GM23248 (cell line): Measurements from ENCODE around the gene ABL1. TPM values are rescaled to one million over a fixed set of nuclear protein-coding genes. Genes with fewer than 3 reads are reported as not detected.

Experiments used
- DNase-seq: peaks from one replicate; pipeline ENCODE4 v3.0.0-alpha.2; 2015
- H2AFZ ChIP-seq: fragments of 200-600 bp; sonication (generic); 2 replicates; pipeline ENCODE4 v1.6.1; 2016; ENCODE audit warnings: antibody characterized with exemption
- H3F3A ChIP-seq: fragments of 200-600 bp; sonication (generic); 2 replicates; pipeline ENCODE4 v1.6.1; 2016; ENCODE audit warnings: mild to moderate bottlenecking, antibody characterized with exemption, mixed run types; ENCODE audit not compliant: insufficient read depth
- H3K27ac ChIP-seq: fragments of 200-600 bp; sonication (generic); 2 replicates; pipeline ENCODE4 v1.5.1; 2016; ENCODE audit warnings: mild to moderate bottlenecking
- H3K27me3 ChIP-seq: fragments of 200-600 bp; sonication (generic); replicated peaks from 2 replicates; pipeline ENCODE4 v1.6.1; 2016; ENCODE audit warnings: mild to moderate bottlenecking; ENCODE audit not compliant: insufficient read depth
- H3K36me3 ChIP-seq: fragments of 200-600 bp; sonication (generic); 2 replicates; pipeline ENCODE4 v1.6.1; 2016; ENCODE audit warnings: low read depth, mild to moderate bottlenecking
- H3K4me1 ChIP-seq: fragments of 200-600 bp; sonication (generic); 2 replicates; pipeline ENCODE4 v1.6.1; 2016; ENCODE audit warnings: mild to moderate bottlenecking; ENCODE audit not compliant: insufficient read depth
- H3K4me2 ChIP-seq: fragments of 200-600 bp; sonication (generic); one replicate; pipeline ENCODE4 v1.6.1; 2016; ENCODE audit warnings: mild to moderate bottlenecking; ENCODE audit not compliant: unreplicated experiment
- H3K4me3 ChIP-seq: fragments of 200-600 bp; sonication (generic); 2 replicates; pipeline ENCODE4 v1.5.1; 2016; ENCODE audit warnings: mild to moderate bottlenecking
- H3K79me2 ChIP-seq: fragments of 200-600 bp; sonication (generic); 2 replicates; pipeline ENCODE4 v1.6.1; 2016; ENCODE audit warnings: mild to moderate bottlenecking; ENCODE audit not compliant: insufficient read depth
- H3K9ac ChIP-seq: fragments of 200-600 bp; sonication (generic); 2 replicates; pipeline ENCODE4 v1.6.1; 2016; ENCODE audit warnings: mild to moderate bottlenecking
- H3K9me2 ChIP-seq: fragments of 200-600 bp; sonication (generic); 2 replicates; pipeline ENCODE4 v1.6.1; 2016; ENCODE audit warnings: mixed run types, mild to moderate bottlenecking, moderate library complexity; ENCODE audit not compliant: insufficient read depth
- H3K9me3 ChIP-seq: fragments of 200-600 bp; sonication (generic); one replicate; pipeline ENCODE4 v1.6.1; 2017; ENCODE audit warnings: low read depth
- H4K20me1 ChIP-seq: fragments of 200-600 bp; sonication (generic); 2 replicates; pipeline ENCODE4 v1.6.0; 2016; ENCODE audit not compliant: insufficient read depth
- EZH2 ChIP-seq: fragments of 200-600 bp; sonication (generic); IDR thresholded peaks from 2 replicates; pipeline ENCODE4 v1.6.1; 2018; ENCODE audit warnings: antibody characterized with exemption, mild to moderate bottlenecking; ENCODE audit not compliant: insufficient read depth, poor library complexity, severe bottlenecking
- EZH2phosphoT487 ChIP-seq: fragments of 200-600 bp; sonication (generic); IDR thresholded peaks from 2 replicates; pipeline ENCODE4 v1.6.1; 2018; ENCODE audit warnings: antibody characterized with exemption, moderate library complexity, mild to moderate bottlenecking, low read depth; ENCODE audit not compliant: insufficient read depth
- WGBS, 2 experiments: methylation state at CpG; one replicate each; pipeline ENCODE4 v1.1.6; 2015 to 2017; ENCODE audit warnings: low lambda C conversion rate in 2 of 2, low coverage in 1 of 2; ENCODE audit errors: missing lambda C conversion rate in 2 of 2; 5-methylcytosine and 5-hydroxymethylcytosine counted together
- in situ Hi-C: fragments of 300-500 bp; cut with MboI; formaldehyde crosslinking; loops from 2 replicates; pipeline ENCODE4 v1.15.0; 2020
- polyA plus RNA-seq: library from polyadenylated mRNA; unstranded; fragments of >200 nt; fragmentation: Nextera tagmentation; extraction: Ambion mirVana; gene quantifications from 2 replicates; pipeline ENCODE4 v1.2.1, GENCODE V29; 2016
- total RNA-seq: library from RNA; depleted of rRNA; stranded (reverse); fragments of >200 nt; shearing (Covaris generic); gene quantifications from 2 replicates; pipeline ENCODE4 v1.2.3, GENCODE V29; 2014

Gene ABL1
- total and polyA plus RNA-seq, 2 experiments from 2014 or later, result 22.9 to 66.1 TPM

- Histone ChIP-seq H4K20me1 (no peaks in the 10 kb centered on the region), H3F3A (peaks cover 19% of the 10 kb centered on the region), H3K36me3 (no peaks in the 10 kb centered on the region), H3K4me2 (no peak overlapping the region), H2AFZ (no peak overlapping the region), H3K27ac (no peak overlapping the region), H3K79me2 (peaks cover 89% of the 10 kb centered on the region), H3K4me1 (peaks cover 31% of the 10 kb centered on the region), H3K9me2 (no peaks in the 10 kb centered on the region), H3K27me3 (no peaks in the 10 kb centered on the region), H3K9me3 (no peaks in the 10 kb centered on the region), H3K4me3 (no peak overlapping the region), H3K9ac (no peak overlapping the region)
- in situ Hi-C loops, result no loop called here
- TF ChIP-seq EZH2phosphoT487 (no peak), EZH2 (no peak)
- DNase-seq, result no peak
- 43 to 49% methylated on average over 3 of the region's 3 CpGs for WGBS, 2 experiments
Observed at GRCh38 chr9:130830231-130830760, 4.8 kb upstream of the ABL1 start.

GRCh38 chr9:130831077-130831476, 4.0 kb upstream of the ABL1 start:
- no peak for TF ChIP-seq EZH2
- no peaks in the 10 kb centered on the region for H3K9me2 ChIP-seq
- in situ Hi-C loops, result no loop called here
- H3F3A ChIP-seq, result peaks cover 13% of the 10 kb centered on the region
- no peak for DNase-seq
- no peak overlapping the region for H2AFZ ChIP-seq
- H3K4me3 ChIP-seq, result no peak overlapping the region
- H3K27me3 ChIP-seq, result no peaks in the 10 kb centered on the region
- no peak overlapping the region for H3K4me2 ChIP-seq
- no peaks in the 10 kb centered on the region for H3K36me3 ChIP-seq
- no peaks in the 10 kb centered on the region for H3K9me3 ChIP-seq
- no peak overlapping the region for H3K27ac ChIP-seq
- no peak overlapping the region for H3K9ac ChIP-seq
- peaks cover 24% of the 10 kb centered on the region for H3K4me1 ChIP-seq
- H3K79me2 ChIP-seq, result peaks cover 89% of the 10 kb centered on the region
- no peaks in the 10 kb centered on the region for H4K20me1 ChIP-seq

GRCh38 chr9:130833031-130833990, 1.7 kb upstream of the ABL1 start:
- Histone ChIP-seq H3K9me2 (no peaks in the 10 kb centered on the region), H4K20me1 (peaks cover 4% of the 10 kb centered on the region; the same call in 1 of the 2 replicates), H3K4me3 (no peak overlapping the region), H3K9ac (0 out of 2 replicates have a peak overlapping the region, but pooled peaks have one; percentile 100), H3K4me2 (peak overlapping the region; percentile 78), H3K4me1 (peaks cover 36% of the 10 kb centered on the region), H3K79me2 (peaks cover 92% of the 10 kb centered on the region), H3K27me3 (no peaks in the 10 kb centered on the region), H2AFZ (no peak overlapping the region), H3K9me3 (no peaks in the 10 kb centered on the region), H3K36me3 (no peaks in the 10 kb centered on the region), H3K27ac (peak overlapping the region; percentile 96), H3F3A (peaks cover 31% of the 10 kb centered on the region)
- no peak for TF ChIP-seq EZH2phosphoT487
- TF ChIP-seq EZH2, result no peak
- DNase-seq, result no peak
- WGBS, 2 experiments, result 81 to 82% methylated on average over 8 of the region's 8 CpGs
- in situ Hi-C loops, result no loop called here

- H3F3A ChIP-seq, result peaks cover 35% of the 10 kb centered on the region
- no peak overlapping the region for H2AFZ ChIP-seq
- H3K9me3 ChIP-seq, result no peaks in the 10 kb centered on the region
- 1% methylated on average over 44 of the region's 44 CpGs for WGBS, 2 experiments
- H3K27ac ChIP-seq, result peak overlapping the region; percentile 96
- TF ChIP-seq EZH2phosphoT487 (no peak), EZH2 (no peak)
- in situ Hi-C loops, result no loop called here
- peak overlapping the region; percentile 86 for H3K4me3 ChIP-seq
- H3K9ac ChIP-seq, result peak overlapping the region; percentile 100
- peak; percentile 69 for DNase-seq
- peak overlapping the region; percentile 98 for H3K4me2 ChIP-seq
- H3K27me3 ChIP-seq, result no peaks in the 10 kb centered on the region
- peaks cover 92% of the 10 kb centered on the region for H3K79me2 ChIP-seq
- peaks cover 46% of the 10 kb centered on the region for H3K4me1 ChIP-seq
- peaks cover 8% of the 10 kb centered on the region for H4K20me1 ChIP-seq
- no peaks in the 10 kb centered on the region for H3K36me3 ChIP-seq
- H3K9me2 ChIP-seq, result no peaks in the 10 kb centered on the region
Observed at GRCh38 chr9:130835441-130836298, 616 bp downstream of the ABL1 start.
